ENCODE measurements around the gene TRIP13. TPM values are rescaled to one million over a fixed set of nuclear protein-coding genes. Genes with fewer than 3 reads are reported as not detected.

Gene TRIP13
- total and polyA plus RNA-seq, 2 of the 4 experiments (the other 2 are of a cell fraction), result 17.1 to 35.5 TPM

- Histone ChIP-seq H4K5ac (ENCODE audit: low read depth, low read length) (no peak overlapping the region), H3K9ac (ENCODE audit: low read depth, low read length) (no peak overlapping the region), H4K91ac (ENCODE audit: insufficient read depth, low read depth, low read length) (no peak overlapping the region), H2BK5ac (ENCODE audit: low read depth, low read length, poor library complexity, severe bottlenecking) (no peak overlapping the region), H3K9me3 (ENCODE audit: control insufficient read depth, insufficient read depth, low read length) (no peaks in the 10 kb centered on the region), H4K8ac (ENCODE audit: low read depth in 2 of 2, low read length in 2 of 2) (no peak overlapping the region), H3K36me3 (ENCODE audit: control insufficient read depth, insufficient read depth, low read length) (peaks cover 19% of the 10 kb centered on the region), H2AK9ac (replicated peaks; ENCODE audit: low read depth, low read length, poor library complexity) (no peak overlapping the region), H2AFZ (replicated peaks; ENCODE audit: low read length, poor library complexity) (no peak overlapping the region), H3K9me1 (ENCODE audit: insufficient read depth, low read length) (no peaks in the 10 kb centered on the region; the same call in 1 of the 2 replicates), H3K27ac (ENCODE audit: insufficient read depth, low read length) (no peak overlapping the region), H3K4ac (ENCODE audit: low read depth, low read length) (no peak overlapping the region), H3K18ac (ENCODE audit: low read depth, low read length) (no peak overlapping the region), H3K4me3 (ENCODE audit: insufficient read depth, low read depth, low read length) (no peak overlapping the region), H3K23ac (ENCODE audit: low read depth, low read length) (no peak overlapping the region), H2BK15ac (ENCODE audit: low read depth, low read length) (no peak overlapping the region), H2BK120ac (ENCODE audit: low read depth, low read length) (no peak overlapping the region), H3K27me3 (ENCODE audit: control insufficient read depth, insufficient read depth, low read length) (no peaks in the 10 kb centered on the region), H2BK20ac (ENCODE audit: low read depth, low read length) (no peak overlapping the region), H3K4me2 (ENCODE audit: low read depth, low read length) (no peak overlapping the region), H3K56ac (ENCODE audit: extremely low read depth, insufficient read depth, low read length) (no peak overlapping the region), H3K79me1 (ENCODE audit: low read depth in 1 of 2, low read length in 2 of 2) (peaks cover 4 to 5% of the 10 kb centered on the region in 2 experiments; a peak in 3 of 4 replicates), H2AK5ac (ENCODE audit: low read depth, low read length) (no peak overlapping the region), H3K4me1 (ENCODE audit: control insufficient read depth, insufficient read depth, low read length) (0 out of 2 replicates have a peak, but pooled peaks cover 3% of the 10 kb centered on the region), H3K14ac (replicated peaks; ENCODE audit: low read depth, low read length) (no peak overlapping the region), H4K20me1 (ENCODE audit: insufficient read depth, low read length) (no peaks in the 10 kb centered on the region)
- no peak for TF ChIP-seq RFX5 (IDR thresholded peaks at IDR 0.05; ENCODE audit: low read depth, low read length)
- no peak for TF ChIP-seq RCOR1 (IDR thresholded peaks at IDR 0.05; ENCODE audit: insufficient replicate concordance, low read length)
- TF ChIP-seq MAZ (IDR thresholded peaks at IDR 0.05; ENCODE audit: borderline replicate concordance, low read depth, low read length), result no peak
- peak; percentile 36; the same call in 1 of the 2 replicates for TF ChIP-seq CEBPB (IDR thresholded peaks at IDR 0.05; ENCODE audit: low read depth, low read length)
- 93% methylated on average over 12 of the region's 16 CpGs; no CpG with 5 or more reads in 1 of the 2 experiments for WGBS, 2 experiments (ENCODE audit: extremely low coverage in 2 of 2, insufficient read length in 1 of 2)
- DNase-seq, result no peak
- ChIA-PET CTCF (no interaction called here), POLR2A (ENCODE audit: unreplicated experiment) (interaction anchor here (0.7 kb wide), 1 partner anchor 533 kb away, joined by 3 read pairs; no protein-coding TSS in a partner anchor)
- BruUV-seq (replicated peaks), result no TSS peak
- in situ Hi-C loops (cut with MboI; ENCODE audit: low sequenced_read_pairs) (no loop called here), dilution Hi-C loops (cut with HindIII; ENCODE audit: low sequenced_read_pairs, unreplicated experiment) (no loop called here), intact Hi-C loops (cut with micrococcal nuclease) (loop anchor here (10.0 kb wide), 2 partner anchors 433 to 593 kb away; no protein-coding TSS in a partner anchor)
- ATAC-seq (ENCODE audit: low read depth), result no peak
These were observed 15.5 kb downstream of the TRIP13 start for GRCh38 chr5:908172-908571.

All from IMR-90 (cell line).